Endometrium (tissue), 2 donors: Measurements from ENCODE around the gene SIVA1.

ENCODE experiments used
- FAIRE-seq: peaks from 2 replicates; lab custom pipeline; 2012; peaks lifted over from hg19 to GRCh38; lab: Jason Lieb, UNC
- donor health status: control.
- donor health status: control.

The SIVA1 gene

GRCh38 chr14:104751539-104752422, 1.2 kb upstream of the SIVA1 start:
- FAIRE-seq: no peak

- FAIRE-seq: no peak
These were observed 568 bp upstream of the SIVA1 start for GRCh38 chr14:104752423-104752734.

- no peak for FAIRE-seq
These were observed 723 bp downstream of the SIVA1 start for GRCh38 chr14:104753528-104754212.

- no peak for FAIRE-seq
These were observed 1.4 kb downstream of the SIVA1 start for GRCh38 chr14:104754213-104754851.

GRCh38 chr14:104755621-104756020, 2.7 kb downstream of the SIVA1 start:
- no peak for FAIRE-seq

- FAIRE-seq: no peak
These were observed 3.7 kb downstream of the SIVA1 start for GRCh38 chr14:104756477-104757237.

- FAIRE-seq: no peak
These were observed 4.3 kb downstream of the SIVA1 start for GRCh38 chr14:104757238-104757585.

- no peak for FAIRE-seq
These were observed 4.9 kb downstream of the SIVA1 start for GRCh38 chr14:104757681-104758392.

GRCh38 chr14:104758981-104759969, 6.3 kb downstream of the SIVA1 start:
- FAIRE-seq: no peak

- no peak for FAIRE-seq
These were observed 12.6 kb downstream of the SIVA1 start for GRCh38 chr14:104765517-104765916.

GRCh38 chr14:104766256-104766862, 13.4 kb downstream of the SIVA1 start:
- FAIRE-seq: no peak

- FAIRE-seq: no peak
These were observed 14.1 kb downstream of the SIVA1 start for GRCh38 chr14:104766863-104767633.

- FAIRE-seq: no peak
These were observed 14.6 kb downstream of the SIVA1 start for GRCh38 chr14:104767634-104767918.

GRCh38 chr14:104768437-104769323, 15.7 kb downstream of the SIVA1 start:
- no peak for FAIRE-seq

- no peak for FAIRE-seq
These were observed 16.6 kb downstream of the SIVA1 start for GRCh38 chr14:104769324-104770071.

GRCh38 chr14:104770072-104770579, 17.2 kb downstream of the SIVA1 start:
- no peak for FAIRE-seq

- no peak for FAIRE-seq
These were observed 17.9 kb downstream of the SIVA1 start for GRCh38 chr14:104770851-104771272.

GRCh38 chr14:104771374-104771773, 18.4 kb downstream of the SIVA1 start:
- no peak for FAIRE-seq
